ENCODE results near the gene GALNT5.
"Not testable (repeated sequence)": the region's sequence is repeated elsewhere in the genome, so short reads cannot be mapped to it uniquely, and the experiment has no call there.

The GALNT5 gene

GRCh38 chr2:157337978-157338377, 80.5 kb downstream of the GALNT5 start:
- TF ChIP-seq CTCF (IDR thresholded peaks at IDR 0.05; ENCODE audit: low read depth, low read length), result no peak
- H3K4me3 ChIP-seq (replicated peaks in 1 of 2; ENCODE audit: low read depth in 2 of 2, low read length in 2 of 2), result no peak overlapping the region
- DNase-seq (ENCODE audit: low read depth in 2 of 2), result no peak

- TF ChIP-seq CTCF (IDR thresholded peaks at IDR 0.05; ENCODE audit: low read depth, low read length), result no peak
- no peak overlapping the region for H3K4me3 ChIP-seq (replicated peaks in 1 of 2; ENCODE audit: low read depth in 2 of 2, low read length in 2 of 2)
- peak in 1 of 2 donors; percentile 12 for DNase-seq (ENCODE audit: low read depth in 2 of 2)
These were observed 82.6 kb downstream of the GALNT5 start for GRCh38 chr2:157339965-157340655.

GRCh38 chr2:157341381-157341780, 83.9 kb downstream of the GALNT5 start:
- peak; percentile 10 to 14 for DNase-seq (ENCODE audit: low read depth in 2 of 2)
- not testable (repeated sequence) for H3K4me3 ChIP-seq (replicated peaks in 1 of 2; ENCODE audit: low read depth in 2 of 2, low read length in 2 of 2)

GRCh38 chr2:157345647-157346389, 88.3 kb downstream of the GALNT5 start:
- no peak for DNase-seq (ENCODE audit: low read depth in 2 of 2)
- TF ChIP-seq CTCF (IDR thresholded peaks at IDR 0.05; ENCODE audit: low read depth, low read length), result no peak
- H3K4me3 ChIP-seq (replicated peaks in 1 of 2; ENCODE audit: low read depth in 2 of 2, low read length in 2 of 2), result no peak overlapping the region

GRCh38 chr2:157348291-157348921, 90.9 kb downstream of the GALNT5 start:
- H3K4me3 ChIP-seq (replicated peaks in 1 of 2; ENCODE audit: low read depth in 2 of 2, low read length in 2 of 2), result no peak overlapping the region
- no peak for DNase-seq (ENCODE audit: low read depth in 2 of 2)
- no peak for TF ChIP-seq CTCF (IDR thresholded peaks at IDR 0.05; ENCODE audit: low read depth, low read length)

GRCh38 chr2:157349949-157350515, 92.5 kb downstream of the GALNT5 start:
- no peak overlapping the region for H3K4me3 ChIP-seq (replicated peaks in 1 of 2; ENCODE audit: low read depth in 2 of 2, low read length in 2 of 2)
- no peak for TF ChIP-seq CTCF (IDR thresholded peaks at IDR 0.05; ENCODE audit: low read depth, low read length)
- DNase-seq (ENCODE audit: low read depth in 2 of 2), result peak; percentile 3 to 67

- no peak for TF ChIP-seq CTCF (IDR thresholded peaks at IDR 0.05; ENCODE audit: low read depth, low read length)
- DNase-seq (ENCODE audit: low read depth in 2 of 2), result peak; percentile 5 to 50
- no peak overlapping the region for H3K4me3 ChIP-seq (replicated peaks in 1 of 2; ENCODE audit: low read depth in 2 of 2, low read length in 2 of 2)
These were observed 98.1 kb downstream of the GALNT5 start for GRCh38 chr2:157355618-157356017.

Data from cardiac fibroblast (primary cell).